Right lung (tissue), 5 donors: ENCODE results near the gene PDGFRB. TPM values are rescaled to one million over a fixed set of nuclear protein-coding genes. Genes with fewer than 3 reads are reported as not detected.

ENCODE experiments used
- DNase-seq, 2 donors: peaks; one replicate each; pipeline ENCODE4 v3.0.0-alpha.2; 2013
- polyA plus RNA-seq, 5 donors: library from polyadenylated mRNA; unstranded; fragments of 120-200 nt; gene quantifications; one replicate each; pipeline versions ENCODE4 v1.2.1 to v1.2.3, GENCODE V29; 2013; ENCODE audit warnings: inconsistent platforms in 1 of 5, low replicate concordance in 1 of 5; ENCODE audit not compliant: insufficient read length in 5 of 5, insufficient read depth in 1 of 5

The PDGFRB gene
- polyA plus RNA-seq, 5 donors: 174 to 216 (median 185) TPM

DNA sequence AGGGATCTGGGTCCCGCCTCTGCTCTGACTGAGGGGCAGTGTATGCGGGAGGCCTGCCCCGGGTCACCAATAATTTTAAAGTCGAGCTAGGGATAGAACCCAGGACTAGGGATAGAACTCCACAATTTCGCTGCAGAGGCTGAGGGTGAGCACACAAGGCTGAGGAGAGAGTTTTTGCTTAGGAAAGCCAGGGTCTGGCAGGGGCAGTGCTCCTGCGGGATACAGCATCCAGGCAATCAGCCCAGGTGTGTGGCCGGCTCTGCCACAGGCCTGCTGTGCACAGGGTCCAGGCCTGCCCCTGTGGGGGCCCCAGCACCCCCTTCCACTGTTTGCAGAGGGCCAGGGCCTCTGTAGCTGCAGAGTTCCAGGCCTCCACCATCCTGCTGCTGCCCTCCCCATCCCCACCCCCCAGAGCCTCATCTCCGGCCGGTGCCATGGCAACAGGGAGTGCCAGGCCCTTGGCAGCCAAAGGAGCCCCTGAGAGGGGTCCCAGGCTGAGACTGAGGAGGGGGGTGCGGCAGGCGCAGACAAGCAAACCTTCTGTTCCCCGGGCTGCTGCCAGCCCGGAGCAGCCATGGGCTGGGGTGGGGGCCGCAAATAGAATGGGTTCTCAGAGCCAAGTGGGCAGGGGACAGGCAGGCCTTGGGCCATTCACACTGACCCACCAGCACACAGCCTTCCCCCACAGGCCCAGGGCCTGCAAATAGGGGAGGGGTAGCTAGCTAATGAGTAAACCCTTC lies 8.6 kb downstream of the PDGFRB start:
- DNase-seq: no peak

- no peak for DNase-seq
These were observed 9.4 kb downstream of the PDGFRB start for GRCh38 chr5:150146235-150146634.

DNA sequence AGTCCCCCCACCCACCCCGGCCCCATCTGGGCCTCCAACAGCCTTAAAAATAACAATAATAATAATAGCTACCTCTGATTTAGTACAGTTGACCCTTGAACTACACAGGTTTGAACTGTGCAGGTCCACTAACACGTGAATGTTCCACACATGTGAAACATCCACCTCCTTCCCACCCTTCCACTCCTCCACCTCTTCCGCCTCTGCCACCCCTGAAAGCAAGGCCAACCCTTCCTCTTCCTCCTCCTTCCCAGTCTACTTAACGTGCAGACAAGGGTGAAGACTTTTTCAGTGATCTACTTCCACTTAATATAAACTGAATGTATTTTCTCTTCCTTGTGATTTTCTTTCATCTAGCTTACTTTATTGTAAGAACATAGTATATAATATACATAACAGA lies 10.8 kb downstream of the PDGFRB start:
- no peak for DNase-seq

GRCh38 chr5:150144246-150144801 lies 11.3 kb downstream of the PDGFRB start:
- peak; percentile 85 to 88 for DNase-seq

DNA sequence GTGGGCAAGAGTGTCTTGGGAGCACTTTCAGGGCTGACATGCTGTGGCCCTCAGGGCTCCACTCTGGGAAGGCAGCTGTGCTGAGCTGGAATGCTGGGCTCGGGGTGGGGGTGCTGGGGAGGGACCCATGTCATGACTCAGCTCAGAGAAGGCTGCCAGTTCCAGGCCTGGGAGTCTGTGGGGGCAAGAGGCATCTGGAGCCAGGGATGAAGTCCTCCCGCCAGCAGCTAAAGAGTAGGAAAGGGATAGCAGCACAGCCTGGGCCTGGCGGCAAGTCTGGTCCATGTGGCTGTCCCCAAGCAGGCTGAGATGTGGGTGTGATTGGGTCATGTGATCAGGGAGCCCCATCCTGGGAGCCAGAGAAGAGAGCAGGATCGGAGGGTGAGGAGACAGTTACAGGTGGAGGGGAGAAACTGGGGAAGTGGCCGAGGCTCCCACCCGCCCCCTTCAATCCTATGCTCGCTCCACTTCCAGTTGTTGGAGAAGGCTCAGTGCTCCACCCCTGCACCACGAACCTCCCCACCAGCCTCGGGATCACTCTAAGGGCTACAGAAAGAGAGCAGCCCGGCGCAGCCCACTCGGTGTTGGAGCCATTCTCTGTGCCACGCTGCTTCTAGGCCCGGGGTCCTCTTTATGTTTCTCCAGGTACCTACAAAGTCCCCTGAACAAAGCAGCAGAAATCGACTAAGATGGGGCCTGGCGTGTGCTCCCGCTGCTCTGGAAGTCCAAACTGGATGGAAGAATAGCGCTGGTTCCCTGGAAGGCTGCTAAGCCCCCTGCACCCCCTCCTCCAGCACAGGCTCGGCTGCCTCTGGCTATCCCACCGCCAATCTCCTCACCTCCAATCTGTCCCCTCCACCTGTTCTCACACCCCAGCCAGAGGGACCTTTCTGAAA lies 12.0 kb downstream of the PDGFRB start:
- no peak for DNase-seq

DNA sequence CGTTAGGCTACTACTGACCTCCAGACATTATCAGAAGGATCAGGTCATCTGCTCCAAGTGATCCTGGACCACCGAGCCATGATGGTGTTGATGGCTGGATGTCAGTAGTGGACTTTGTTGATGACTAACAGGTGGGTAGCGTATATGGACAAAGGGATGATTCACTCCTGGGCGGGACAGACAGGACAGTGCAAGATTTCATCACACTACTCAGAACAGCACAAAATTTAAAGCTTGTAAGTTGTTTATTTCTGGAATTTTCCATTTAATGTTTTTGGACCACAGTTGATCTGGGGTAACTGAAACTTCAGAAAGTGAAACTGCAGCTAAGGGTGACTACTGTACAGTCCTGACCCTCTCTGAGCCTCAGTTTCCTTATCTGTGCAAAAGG lies 12.7 kb downstream of the PDGFRB start:
- DNase-seq: no peak

- DNase-seq: no peak
These were observed 13.3 kb downstream of the PDGFRB start for GRCh38 chr5:150142185-150142958.

GRCh38 chr5:150141544-150142184 lies 14.0 kb downstream of the PDGFRB start:
- DNase-seq: no peak

- DNase-seq: peak; percentile 71 to 75
These were observed 14.8 kb downstream of the PDGFRB start for GRCh38 chr5:150140830-150141229.

GRCh38 chr5:150139334-150139733 lies 16.3 kb downstream of the PDGFRB start:
- no peak for DNase-seq

- DNase-seq: peak; percentile 88 to 92
These were observed 16.9 kb downstream of the PDGFRB start for GRCh38 chr5:150138551-150139265.

DNA sequence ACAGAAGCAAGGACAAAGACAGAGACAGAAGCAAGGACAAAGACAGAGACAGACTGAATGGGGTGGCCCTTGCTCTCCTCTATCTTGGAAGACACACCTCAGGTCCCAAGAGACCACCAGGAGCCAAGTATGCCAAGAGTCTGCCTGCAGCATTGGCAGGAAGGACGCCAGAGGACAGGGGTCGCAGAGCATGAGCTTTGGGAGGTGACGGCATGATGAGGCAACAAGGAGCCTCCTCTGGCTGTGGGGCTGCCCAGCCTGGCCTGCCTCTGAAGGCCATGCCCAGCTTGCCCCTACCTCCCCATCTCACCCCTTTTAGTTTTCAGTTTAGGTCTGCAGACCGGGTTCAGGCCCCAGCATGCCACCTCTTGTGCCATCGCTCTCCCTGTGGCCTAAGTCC lies 17.6 kb downstream of the PDGFRB start:
- DNase-seq: no peak

GRCh38 chr5:150137168-150137957 lies 18.3 kb downstream of the PDGFRB start:
- no peak for DNase-seq

DNA sequence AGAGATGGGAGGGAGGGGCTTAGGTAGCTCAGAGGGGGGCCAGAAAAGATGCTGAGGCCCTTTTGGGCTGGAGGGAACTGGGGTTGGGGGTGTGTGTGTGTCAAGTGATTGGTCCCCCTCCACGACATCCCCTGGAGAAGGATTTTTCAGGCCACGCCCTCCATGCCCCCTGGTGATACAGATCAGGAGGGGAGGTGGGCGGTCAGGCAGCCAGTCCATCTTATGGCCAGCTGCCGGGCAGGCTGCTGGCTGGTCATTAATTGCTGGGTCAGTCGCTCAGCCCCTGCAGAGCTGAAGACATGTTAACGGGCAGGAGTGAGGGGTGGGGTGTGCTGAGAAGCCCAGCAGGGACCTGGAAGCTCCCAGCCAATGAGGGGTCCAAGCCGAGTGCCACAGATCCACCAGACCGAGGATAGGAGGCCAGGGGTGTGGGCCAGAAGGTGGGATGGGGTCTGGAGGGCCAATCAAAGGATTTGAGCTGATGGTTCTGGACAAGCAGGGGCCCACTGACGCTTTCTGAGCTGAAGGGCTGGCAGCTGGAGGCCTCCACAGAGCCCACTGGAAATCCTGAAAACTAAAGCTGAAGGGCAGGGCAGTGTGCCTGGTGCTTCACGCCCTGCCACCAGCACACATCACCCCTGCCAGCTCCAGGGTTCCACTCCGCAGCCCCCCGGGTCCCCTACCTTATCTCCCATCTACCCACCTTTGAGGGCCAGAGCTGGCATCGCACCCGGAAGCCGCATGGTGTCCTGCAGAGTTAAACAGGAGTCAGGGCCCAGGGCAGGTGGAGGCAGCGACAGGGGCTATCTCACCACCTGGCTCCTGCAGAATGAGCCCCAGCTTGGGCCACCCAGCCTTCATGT lies 19.1 kb downstream of the PDGFRB start:
- DNase-seq: no peak

GRCh38 chr5:150135557-150136304 lies 19.9 kb downstream of the PDGFRB start:
- DNase-seq: no peak

GRCh38 chr5:150134198-150134588 lies 21.5 kb downstream of the PDGFRB start:
- no peak for DNase-seq

DNA sequence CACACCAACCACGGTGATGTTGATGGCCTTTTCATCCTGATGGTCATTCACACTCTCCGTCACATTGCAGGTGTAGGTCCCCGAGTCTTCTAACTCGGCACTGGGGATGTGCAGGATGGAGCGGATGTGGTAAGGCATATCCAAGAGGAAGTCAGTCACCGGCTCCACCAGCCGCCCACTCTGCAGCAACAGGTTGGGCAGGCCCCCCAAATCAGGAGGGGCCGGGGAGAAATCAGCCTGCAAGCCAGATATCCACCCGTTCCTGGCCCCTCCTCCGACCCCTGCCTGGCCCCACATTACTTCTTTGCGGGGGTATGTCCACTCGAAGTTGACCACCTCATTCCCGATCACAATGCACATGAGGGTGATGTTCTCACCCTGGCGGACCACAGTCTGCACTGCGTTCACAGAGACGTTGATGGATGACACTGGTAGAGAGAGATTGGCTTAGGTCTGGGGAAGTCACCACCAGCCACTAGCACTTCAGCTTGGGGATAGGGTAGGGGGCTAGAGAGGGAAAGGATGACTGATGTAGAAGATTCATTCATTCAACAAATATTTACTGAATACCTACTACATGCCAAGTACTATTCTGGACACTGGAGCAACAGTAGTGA lies 22.0 kb downstream of the PDGFRB start:
- no peak for DNase-seq

DNA sequence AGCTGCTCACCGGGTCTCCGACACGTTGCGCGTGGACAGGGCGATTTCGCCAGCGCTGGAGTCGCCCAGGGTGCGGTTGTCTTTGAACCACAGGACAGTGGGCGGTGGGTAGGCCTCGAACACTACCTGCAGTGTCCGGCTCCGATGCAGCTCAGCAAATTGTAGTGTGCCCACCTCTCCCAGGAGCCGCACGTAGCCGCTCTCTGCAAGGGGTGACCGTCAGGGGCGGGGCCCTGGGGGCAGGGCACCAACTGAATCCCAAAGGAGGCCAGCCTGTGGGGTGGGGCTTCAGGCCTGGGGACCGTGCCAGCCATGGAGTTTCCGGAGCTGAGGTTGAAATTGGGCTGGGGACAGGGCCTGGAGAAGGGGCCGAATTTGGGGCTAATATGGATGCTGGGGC lies 22.9 kb downstream of the PDGFRB start:
- DNase-seq: no peak
